GM21447 (cell line): ENCODE measurements around the gene CPAMD8.
"Not testable (repeated sequence)": the region's sequence is repeated elsewhere in the genome, so short reads cannot be mapped to it uniquely, and the experiment has no call there.

Experiments
- ATAC-seq: cut with Tn5 transposase; IDR thresholded peaks from one replicate; pipeline ENCODE4 v1.9.1; 2021; ENCODE audit not compliant: unreplicated experiment

The CPAMD8 gene

GRCh38 chr19:16877581-16877980 is 149.0 kb downstream of the CPAMD8 start:
- ATAC-seq, result no peak

- ATAC-seq, result no peak
Observed at GRCh38 chr19:16876904-16877361, 149.7 kb downstream of the CPAMD8 start.

DNA sequence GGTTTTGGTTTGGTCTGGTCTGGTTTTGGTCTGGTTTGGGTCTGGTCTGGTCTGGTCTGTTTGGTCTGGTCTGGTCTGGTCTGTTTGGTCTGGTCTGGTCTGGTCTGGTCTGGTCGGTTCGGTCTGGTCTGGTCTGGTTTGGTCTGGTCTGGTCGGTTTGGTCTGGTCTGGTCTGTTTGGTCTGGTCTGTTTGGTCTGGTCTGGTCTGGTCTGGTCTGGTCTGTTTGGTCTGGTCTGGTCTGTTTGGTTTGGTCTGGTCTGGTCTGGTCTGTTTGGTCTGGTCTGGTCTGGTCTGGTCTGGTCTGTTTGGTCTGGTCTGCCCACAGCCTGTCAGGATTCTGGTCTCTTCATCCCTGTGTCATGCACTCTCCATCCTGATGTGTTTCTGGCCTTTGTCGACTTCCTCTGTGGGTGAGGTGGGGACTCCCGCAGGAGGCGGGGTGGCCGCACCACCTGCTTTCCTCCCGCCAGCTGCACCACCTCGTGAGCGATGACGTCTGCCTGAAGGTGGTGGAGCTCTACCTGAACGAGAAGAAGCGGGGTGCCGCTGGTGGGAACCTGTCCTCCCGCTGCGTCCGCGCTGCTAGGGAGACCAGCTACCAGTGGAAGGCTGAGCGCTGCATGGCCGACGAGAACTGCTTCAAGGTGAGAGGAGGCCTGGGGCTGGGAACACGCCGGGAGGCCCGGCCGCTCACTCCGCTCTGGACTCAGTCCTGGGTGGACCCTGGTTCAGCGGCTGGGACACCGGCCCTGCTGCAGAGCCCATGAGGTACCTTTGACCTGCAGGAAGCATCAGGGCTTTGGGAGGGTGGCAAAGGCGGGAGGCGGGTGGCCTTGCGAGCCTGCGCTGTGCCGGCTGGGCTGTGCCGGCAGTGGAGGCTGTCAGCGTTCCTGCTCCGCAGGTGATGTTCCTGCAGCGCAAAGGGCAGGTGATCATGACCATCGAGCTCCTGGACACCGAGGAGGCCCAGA is 150.7 kb downstream of the CPAMD8 start:
- ATAC-seq, result no peak

DNA sequence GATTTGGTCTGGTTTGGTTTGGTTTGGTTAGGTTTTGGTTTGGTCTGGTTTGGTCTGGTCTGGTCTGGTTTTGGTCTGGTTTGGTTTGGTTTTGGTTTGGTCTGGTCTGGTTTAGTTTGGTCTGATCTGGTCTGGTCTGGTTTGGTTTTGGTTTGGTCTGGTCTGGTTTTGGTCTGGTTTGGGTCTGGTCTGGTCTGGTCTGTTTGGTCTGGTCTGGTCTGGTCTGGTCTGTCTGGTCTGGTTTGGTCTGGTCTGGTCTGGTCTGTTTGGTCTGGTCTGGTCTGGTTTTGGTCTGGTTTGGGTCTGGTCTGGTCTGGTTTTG is 151.7 kb downstream of the CPAMD8 start:
- ATAC-seq, result not testable (repeated sequence)

DNA sequence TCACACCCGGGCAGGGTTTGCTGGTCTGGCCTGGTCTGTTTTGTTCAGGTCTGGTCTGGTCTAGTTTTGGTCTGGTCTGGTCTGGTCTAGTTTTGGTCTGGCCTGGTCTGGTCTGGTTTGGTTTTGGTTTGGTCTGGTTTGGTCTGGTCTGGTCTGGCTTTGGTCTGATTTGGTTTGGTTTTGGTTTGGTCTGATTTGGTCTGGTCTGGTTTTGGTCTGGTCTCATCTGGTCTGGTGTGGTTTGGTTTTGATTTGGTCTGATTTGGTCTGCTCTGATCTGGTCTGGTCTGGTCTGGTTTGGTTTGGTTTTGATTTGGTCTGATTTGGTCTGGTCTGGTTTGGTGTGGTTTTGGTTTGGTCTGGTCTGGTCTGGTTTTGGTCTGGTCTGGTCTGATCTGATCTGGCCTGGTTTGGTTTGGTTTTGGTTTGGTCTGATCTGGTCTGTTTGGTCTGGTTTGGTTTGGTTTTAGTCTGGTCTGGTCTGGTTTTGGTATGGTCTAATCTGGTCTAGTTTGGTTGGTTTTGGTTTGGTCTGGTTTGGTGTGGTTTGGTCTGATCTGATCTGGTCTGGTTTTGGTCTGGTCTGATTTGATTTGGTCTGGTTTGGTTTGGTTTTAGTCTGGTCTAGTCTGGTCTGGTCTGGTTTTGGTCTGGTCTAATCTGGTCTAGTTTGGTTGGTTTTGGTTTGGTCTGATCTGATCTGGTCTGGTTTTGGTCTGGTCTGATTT is 152.2 kb downstream of the CPAMD8 start:
- no peak for ATAC-seq

- no peak for ATAC-seq
Observed at GRCh38 chr19:16873594-16873993, 153.0 kb downstream of the CPAMD8 start.

DNA sequence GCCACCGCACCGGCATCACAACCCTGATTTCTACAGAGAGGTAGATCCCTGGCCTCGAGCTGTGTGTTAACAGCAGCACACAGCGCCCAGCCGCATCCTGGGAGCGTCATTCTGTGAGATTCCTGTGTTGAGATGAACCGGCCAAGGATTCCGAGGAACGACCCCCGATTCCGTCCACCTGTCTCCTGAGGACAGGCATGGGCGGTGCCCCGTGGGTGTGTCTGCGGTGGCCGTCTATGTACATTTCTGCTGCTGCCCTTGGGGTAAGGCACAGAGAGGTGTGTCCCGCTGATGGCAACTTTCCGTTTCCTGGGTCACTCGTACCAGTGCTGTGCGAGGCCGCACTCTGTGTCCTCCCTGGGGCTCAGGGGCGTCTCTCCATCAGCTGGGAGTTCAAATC is 153.9 kb downstream of the CPAMD8 start:
- ATAC-seq, result no peak

- ATAC-seq, result no peak
Observed at GRCh38 chr19:16871871-16872270, 154.7 kb downstream of the CPAMD8 start.

DNA sequence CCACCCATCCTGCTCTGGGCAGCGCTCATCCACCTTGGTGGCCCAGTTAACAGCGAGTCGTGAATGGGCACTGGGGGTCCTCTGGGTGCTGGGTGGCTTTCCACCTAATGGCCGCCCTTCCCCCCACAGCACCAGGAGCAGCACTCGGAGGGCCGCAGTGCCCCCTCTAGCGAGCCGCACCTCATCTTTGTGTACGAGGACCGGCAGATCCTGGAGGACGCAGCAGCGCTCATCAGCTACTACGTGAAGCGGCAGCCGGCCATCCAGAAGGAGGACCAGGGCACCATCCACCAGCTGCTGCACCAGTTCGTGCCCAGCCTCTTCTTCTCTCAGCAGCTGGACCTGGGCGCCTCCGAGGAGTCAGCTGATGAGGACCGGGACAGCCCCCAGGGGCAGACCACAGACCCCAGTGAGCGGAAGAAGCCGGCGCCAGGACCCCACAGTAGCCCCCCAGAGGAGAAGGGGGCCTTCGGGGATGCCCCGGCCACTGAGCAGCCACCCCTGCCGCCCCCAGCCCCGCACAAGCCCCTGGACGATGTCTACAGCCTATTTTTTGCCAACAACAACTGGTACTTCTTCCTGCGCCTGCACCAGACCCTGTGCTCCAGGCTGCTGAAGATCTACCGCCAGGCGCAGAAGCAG is 157.2 kb downstream of the CPAMD8 start:
- ATAC-seq, result no peak

DNA sequence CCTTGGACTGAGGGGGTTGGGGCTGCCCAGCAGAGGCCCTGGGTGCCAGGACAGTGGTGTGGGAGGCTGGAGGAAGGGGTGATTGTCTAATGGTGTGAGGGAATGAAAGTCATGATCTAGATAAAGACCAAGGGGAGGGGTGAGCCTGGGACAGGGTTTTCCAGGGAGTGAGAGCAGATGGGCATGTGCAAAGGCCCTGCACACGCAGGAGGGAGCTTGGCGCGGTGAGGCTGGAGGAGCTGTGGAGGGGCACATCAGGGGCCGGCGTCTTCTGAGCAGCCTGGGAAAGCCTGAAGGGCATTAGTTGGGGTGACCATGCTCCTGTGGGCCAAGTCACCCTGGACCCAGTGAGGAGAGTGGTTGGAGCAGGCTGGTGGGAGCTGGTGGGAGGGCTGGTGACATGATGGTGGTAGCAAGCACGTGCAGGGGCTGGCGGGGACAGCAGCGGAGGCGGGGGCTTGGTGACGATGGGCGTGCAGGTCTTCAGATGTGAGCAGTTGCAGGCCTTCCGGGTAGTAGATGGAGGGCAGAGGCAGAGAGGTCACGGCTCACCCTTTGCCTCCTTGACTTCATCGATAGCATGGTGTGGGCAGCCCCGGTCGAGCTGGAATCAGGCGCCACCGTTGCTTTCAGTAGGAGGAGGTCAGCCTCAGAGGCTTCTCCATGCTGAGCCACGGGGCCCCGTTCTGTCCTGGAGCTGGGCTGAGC is 158.0 kb downstream of the CPAMD8 start:
- ATAC-seq, result no peak

DNA sequence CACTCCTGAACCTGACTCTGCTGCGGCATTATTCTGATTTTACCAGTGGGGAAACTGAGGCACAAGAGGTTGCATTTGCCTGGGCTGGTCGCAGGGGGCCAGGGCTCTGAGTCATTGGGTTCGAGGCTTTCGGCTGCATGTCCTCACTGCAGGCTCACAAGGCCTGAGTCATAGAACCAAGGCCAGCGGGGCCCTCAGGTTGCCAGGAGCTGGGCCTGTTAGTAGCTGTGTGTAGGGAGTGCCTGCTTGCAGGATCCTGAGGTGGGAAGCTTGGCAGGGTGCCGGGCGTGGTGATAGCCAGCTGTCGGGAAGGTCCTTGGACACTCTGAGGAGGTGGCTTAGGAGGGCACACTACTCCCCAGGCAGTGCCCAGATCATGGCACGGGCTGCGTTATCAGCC is 159.4 kb downstream of the CPAMD8 start:
- ATAC-seq, result no peak

DNA sequence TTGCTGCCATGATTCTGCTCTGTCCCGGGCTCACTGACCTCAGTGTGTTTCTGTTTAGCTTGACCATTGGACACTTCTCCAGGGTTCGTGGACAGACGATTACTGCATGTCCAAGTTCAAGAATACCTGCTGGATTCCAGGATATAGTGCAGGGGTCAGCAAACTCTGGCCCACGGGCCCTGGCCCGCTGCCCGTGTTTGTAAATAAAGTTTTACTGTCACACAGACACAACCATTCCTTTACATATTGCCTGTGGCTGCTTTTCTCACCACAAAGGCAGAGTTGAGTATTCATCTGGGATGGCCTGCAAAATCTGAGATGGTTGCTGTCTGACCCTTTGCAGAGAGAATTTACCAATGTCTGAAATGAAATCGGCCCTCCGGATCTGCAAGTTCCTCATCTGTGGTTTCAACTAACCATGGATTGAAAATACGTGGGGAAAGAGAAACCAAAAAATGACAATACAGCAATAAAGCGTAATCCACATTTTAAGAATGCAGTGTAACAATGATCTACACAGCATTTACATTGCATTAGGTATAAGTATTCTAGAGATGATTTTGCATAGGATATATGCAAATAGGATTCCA is 163.7 kb downstream of the CPAMD8 start:
- no peak for ATAC-seq

GRCh38 chr19:16861834-16862233 is 164.8 kb downstream of the CPAMD8 start:
- no peak for ATAC-seq

GRCh38 chr19:16861011-16861410 is 165.6 kb downstream of the CPAMD8 start:
- no peak for ATAC-seq

DNA sequence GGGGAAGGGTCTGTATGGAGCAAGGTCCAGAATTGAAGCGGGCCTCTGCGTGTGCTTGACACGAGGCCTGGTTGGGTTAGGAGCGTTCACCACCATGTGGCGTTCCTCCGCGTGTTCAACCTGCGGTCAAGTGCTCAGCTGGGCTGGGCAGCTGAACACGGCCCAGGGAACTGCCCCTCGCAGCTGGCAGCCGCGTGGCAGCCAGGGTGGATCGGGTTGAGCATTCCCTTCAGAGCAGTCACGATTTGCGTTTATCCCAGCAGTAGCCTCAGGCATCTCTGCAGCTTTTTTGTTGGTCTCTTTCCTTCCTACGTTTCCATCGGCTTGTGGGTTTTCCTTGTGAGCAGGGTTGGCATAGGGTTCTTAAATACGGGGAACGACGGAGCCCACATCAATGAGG is 166.5 kb downstream of the CPAMD8 start:
- ATAC-seq, result no peak

DNA sequence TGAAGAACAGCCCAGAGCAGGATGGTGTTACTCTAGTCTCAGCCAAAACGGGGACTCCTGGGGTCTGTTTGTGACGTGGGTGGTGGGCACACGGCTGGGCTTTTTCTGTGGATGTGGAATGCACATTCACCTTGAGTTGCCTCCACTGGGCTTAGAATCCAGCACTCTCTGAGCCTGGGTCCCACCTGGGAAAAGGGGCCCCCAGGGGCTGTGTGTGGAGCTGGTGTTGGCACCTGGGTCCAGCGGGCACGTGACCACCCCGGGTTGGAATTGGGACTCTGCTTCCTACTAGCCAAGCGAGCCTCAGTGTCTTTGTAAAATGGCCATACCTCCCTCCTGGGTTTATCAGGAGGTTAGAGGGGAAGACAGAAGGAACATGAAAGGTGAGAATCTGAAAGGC is 167.0 kb downstream of the CPAMD8 start:
- ATAC-seq, result no peak

DNA sequence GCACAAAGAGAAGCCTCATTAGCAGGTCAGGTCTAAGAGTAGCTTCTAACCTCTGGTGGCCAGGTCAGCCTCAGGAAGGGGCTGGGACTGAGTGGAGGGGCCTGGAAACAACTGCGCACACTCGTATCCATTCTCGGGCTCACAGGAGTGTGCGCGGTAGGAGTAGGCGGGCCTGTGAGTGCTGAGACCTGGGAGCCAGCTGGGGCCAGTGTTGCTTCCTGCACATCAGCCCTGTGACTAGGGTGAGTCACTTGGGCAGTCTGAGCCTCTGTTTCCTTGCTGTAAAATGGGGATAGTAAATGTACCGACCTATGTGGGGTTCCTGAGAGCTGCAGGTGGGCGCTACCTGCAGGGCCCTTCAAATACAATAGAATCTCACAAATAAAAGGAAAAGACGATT is 170.5 kb downstream of the CPAMD8 start:
- no peak for ATAC-seq

GRCh38 chr19:16853066-16853465 is 173.5 kb downstream of the CPAMD8 start:
- no peak for ATAC-seq

GRCh38 chr19:16851031-16851712 is 175.4 kb downstream of the CPAMD8 start:
- ATAC-seq, result no peak

GRCh38 chr19:16850133-16850532 is 176.5 kb downstream of the CPAMD8 start:
- no peak for ATAC-seq
